ENCODE measurements around the gene ELMO3. TPM values are rescaled to one million over a fixed set of nuclear protein-coding genes. Genes with fewer than 3 reads are reported as not detected.

The ELMO3 gene
- total and polyA plus RNA-seq, 2 of the 13 experiments (the other 11 are each of a cell fraction or from before 2014, with no cell fraction given) = 2.6 to 4.0 TPM

GRCh38 chr16:67170168-67170948 is 28.6 kb upstream of the ELMO3 start, which contains the start of gene NOL3 (continued):
- TF ChIP-seq ZNF337 (CRISPR knock-in tag; IDR thresholded peaks at IDR 0.05; ENCODE audit: borderline replicate concordance, low read depth) (0 out of 2 replicates have a peak, but pooled peaks have one; percentile 4), ZNF280D (CRISPR knock-in tag; IDR thresholded peaks at IDR 0.05) (no peak), MATR3 (CRISPR knock-in tag; IDR thresholded peaks at IDR 0.05) (no peak), ZNF672 (CRISPR knock-in tag; IDR thresholded peaks at IDR 0.05) (no peak), SMARCC2 (IDR thresholded peaks at IDR 0.05) (no peak), ZNF331 (CRISPR knock-in tag; IDR thresholded peaks at IDR 0.05) (peak; percentile 42; the same call in 1 of the 2 replicates), ZNF34 (CRISPR knock-in tag; IDR thresholded peaks at IDR 0.05; ENCODE audit: borderline replicate concordance) (no peak), ZSCAN9 (CRISPR knock-in tag; IDR thresholded peaks at IDR 0.05; ENCODE audit: borderline replicate concordance) (0 out of 2 replicates have a peak, but pooled peaks have one; percentile 31), HOMEZ (CRISPR knock-in tag; IDR thresholded peaks at IDR 0.05; ENCODE audit: low read depth) (no peak; the same call in 1 of the 2 replicates), EHMT2 (IDR thresholded peaks at IDR 0.05; ENCODE audit: borderline replicate concordance, low read depth, low read length) (no peak), ZNF296 (CRISPR knock-in tag; conservative IDR thresholded peaks at IDR 0.05) (peak; percentile 54; the same call in 1 of the 2 replicates), ATF7 (IDR thresholded peaks at IDR 0.05) (no peak), ATF7 (CRISPR knock-in tag; IDR thresholded peaks at IDR 0.05) (no peak), ZKSCAN8 (CRISPR knock-in tag; IDR thresholded peaks at IDR 0.05; ENCODE audit: borderline replicate concordance) (no peak), ISL2 (CRISPR knock-in tag; IDR thresholded peaks at IDR 0.05) (no peak), ZNF501 (CRISPR knock-in tag; IDR thresholded peaks at IDR 0.05) (no peak), ZNF761 (CRISPR knock-in tag; conservative IDR thresholded peaks at IDR 0.05) (no peak), ZKSCAN1 (IDR thresholded peaks at IDR 0.05; ENCODE audit: low read length) (no peak)
- TF ChIP-seq, protein P1, sequence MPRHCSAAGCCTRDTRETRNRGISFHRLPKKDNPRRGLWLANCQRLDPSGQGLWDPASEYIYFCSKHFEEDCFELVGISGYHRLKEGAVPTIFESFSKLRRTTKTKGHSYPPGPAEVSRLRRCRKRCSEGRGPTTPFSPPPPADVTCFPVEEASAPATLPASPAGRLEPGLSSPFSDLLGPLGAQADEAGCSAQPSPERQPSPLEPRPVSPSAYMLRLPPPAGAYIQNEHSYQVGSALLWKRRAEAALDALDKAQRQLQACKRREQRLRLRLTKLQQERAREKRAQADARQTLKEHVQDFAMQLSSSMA (CRISPR knock-in tag; IDR thresholded peaks at IDR 0.05) = no peak
- TF ChIP-seq, protein P2, sequence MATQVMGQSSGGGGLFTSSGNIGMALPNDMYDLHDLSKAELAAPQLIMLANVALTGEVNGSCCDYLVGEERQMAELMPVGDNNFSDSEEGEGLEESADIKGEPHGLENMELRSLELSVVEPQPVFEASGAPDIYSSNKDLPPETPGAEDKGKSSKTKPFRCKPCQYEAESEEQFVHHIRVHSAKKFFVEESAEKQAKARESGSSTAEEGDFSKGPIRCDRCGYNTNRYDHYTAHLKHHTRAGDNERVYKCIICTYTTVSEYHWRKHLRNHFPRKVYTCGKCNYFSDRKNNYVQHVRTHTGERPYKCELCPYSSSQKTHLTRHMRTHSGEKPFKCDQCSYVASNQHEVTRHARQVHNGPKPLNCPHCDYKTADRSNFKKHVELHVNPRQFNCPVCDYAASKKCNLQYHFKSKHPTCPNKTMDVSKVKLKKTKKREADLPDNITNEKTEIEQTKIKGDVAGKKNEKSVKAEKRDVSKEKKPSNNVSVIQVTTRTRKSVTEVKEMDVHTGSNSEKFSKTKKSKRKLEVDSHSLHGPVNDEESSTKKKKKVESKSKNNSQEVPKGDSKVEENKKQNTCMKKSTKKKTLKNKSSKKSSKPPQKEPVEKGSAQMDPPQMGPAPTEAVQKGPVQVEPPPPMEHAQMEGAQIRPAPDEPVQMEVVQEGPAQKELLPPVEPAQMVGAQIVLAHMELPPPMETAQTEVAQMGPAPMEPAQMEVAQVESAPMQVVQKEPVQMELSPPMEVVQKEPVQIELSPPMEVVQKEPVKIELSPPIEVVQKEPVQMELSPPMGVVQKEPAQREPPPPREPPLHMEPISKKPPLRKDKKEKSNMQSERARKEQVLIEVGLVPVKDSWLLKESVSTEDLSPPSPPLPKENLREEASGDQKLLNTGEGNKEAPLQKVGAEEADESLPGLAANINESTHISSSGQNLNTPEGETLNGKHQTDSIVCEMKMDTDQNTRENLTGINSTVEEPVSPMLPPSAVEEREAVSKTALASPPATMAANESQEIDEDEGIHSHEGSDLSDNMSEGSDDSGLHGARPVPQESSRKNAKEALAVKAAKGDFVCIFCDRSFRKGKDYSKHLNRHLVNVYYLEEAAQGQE (IDR thresholded peaks at IDR 0.05; ENCODE audit: borderline replicate concordance in 1 of 2, low read depth in 1 of 2, low read length in 2 of 2) = peak in 1 of 2 experiments; percentile 35; a peak in 1 of 4 replicates

Data from HepG2 (cell line).